DND-41 (cell line): ENCODE results near the gene ZBTB21.

Experiments
- ATAC-seq: fragments of 200-7000 bp; cut with Tn5 transposase; 3 replicates; pipeline ENCODE4 v1.9.1; 2021; ENCODE audit warnings: low read depth; ENCODE audit not compliant: insufficient read depth
- DNase-seq: peaks from one replicate; pipeline ENCODE4 v3.0.0-alpha.2; 2020
- H2AFZ ChIP-seq: 2 replicates; pipeline ENCODE4 v1.6.0; 2012; ENCODE audit warnings: low read depth, low read length
- H3K27ac ChIP-seq: 2 replicates; pipeline ENCODE4 v1.5.1; 2012; ENCODE audit warnings: low read length, inconsistent platforms
- H3K27me3 ChIP-seq: fragments of 200-600 bp; sonication (generic); 2 replicates; pipeline ENCODE4 v1.6.0; 2012; ENCODE audit warnings: low read length, mild to moderate bottlenecking, inconsistent platforms; ENCODE audit not compliant: insufficient read depth, poor library complexity
- H3K36me3 ChIP-seq: 2 replicates; pipeline ENCODE4 v1.5.1; 2012; ENCODE audit warnings: low read length, inconsistent platforms; ENCODE audit not compliant: insufficient read depth
- H3K4me1 ChIP-seq: 2 replicates; pipeline ENCODE4 v1.5.1; 2012; ENCODE audit warnings: mild to moderate bottlenecking, low read length; ENCODE audit not compliant: insufficient read depth
- H3K4me2 ChIP-seq: 2 replicates; pipeline ENCODE4 v1.6.0; 2012; ENCODE audit warnings: mild to moderate bottlenecking, moderate library complexity, low read length, inconsistent platforms; ENCODE audit not compliant: insufficient read depth
- H3K4me3 ChIP-seq, 2 experiments: fragments of 200-600 bp in 1 of 2; shearing (Covaris generic) in 1 of 2; 2 replicates each; pipeline ENCODE4 v1.5.1; 2012 to 2016; ENCODE audit warnings: inconsistent platforms in 2 of 2, low read length in 2 of 2, mild to moderate bottlenecking in 2 of 2, low read depth in 1 of 2, moderate library complexity in 1 of 2
- H3K79me2 ChIP-seq: 2 replicates; pipeline ENCODE4 v1.6.0; 2012; ENCODE audit warnings: low read length, inconsistent platforms; ENCODE audit not compliant: insufficient read depth
- H3K9ac ChIP-seq: 2 replicates; pipeline ENCODE4 v1.6.0; 2012; ENCODE audit warnings: low read depth, mild to moderate bottlenecking, inconsistent platforms, low read length, moderate library complexity
- H3K9me3 ChIP-seq: 2 replicates; pipeline ENCODE4 v1.5.1; 2012; ENCODE audit warnings: low read length, moderate library complexity, mild to moderate bottlenecking, inconsistent platforms; ENCODE audit not compliant: insufficient read depth, severe bottlenecking
- H4K20me1 ChIP-seq: 2 replicates; pipeline ENCODE4 v1.6.0; 2012; ENCODE audit warnings: low read length; ENCODE audit not compliant: insufficient read depth
- CTCF ChIP-seq: IDR thresholded peaks from 2 replicates; pipeline ENCODE4 v1.5.1; 2012; ENCODE audit warnings: borderline replicate concordance, low read length, moderate library complexity, mild to moderate bottlenecking; ENCODE audit not compliant: poor library complexity, severe bottlenecking; ENCODE audit errors: extremely low read depth
- EZH2 ChIP-seq: IDR thresholded peaks from 3 replicates; pipeline ENCODE4 v1.6.1; 2012; ENCODE audit warnings: borderline replicate concordance, low read depth, mild to moderate bottlenecking, moderate library complexity, low read length, inconsistent platforms; ENCODE audit not compliant: severe bottlenecking

Gene ZBTB21

GRCh38 chr21:42026082-42026435 is 15.9 kb upstream of the ZBTB21 start:
- no peak for ATAC-seq
- H3K4me1 ChIP-seq, result no peaks in the 10 kb centered on the region
- no peak overlapping the region for H3K9ac ChIP-seq
- TF ChIP-seq EZH2, result no peak
- TF ChIP-seq CTCF, result no peak
- DNase-seq, result no peak
- no peaks in the 10 kb centered on the region for H3K27me3 ChIP-seq
- no peak overlapping the region for H3K4me2 ChIP-seq
- no peaks in the 10 kb centered on the region for H3K36me3 ChIP-seq
- no peak overlapping the region for H3K4me3 ChIP-seq
- no peaks in the 10 kb centered on the region for H3K79me2 ChIP-seq
- H4K20me1 ChIP-seq, result no peaks in the 10 kb centered on the region; the same call in 1 of the 2 replicates
- no peaks in the 10 kb centered on the region for H3K9me3 ChIP-seq
- no peak overlapping the region for H2AFZ ChIP-seq
- H3K27ac ChIP-seq, result no peak overlapping the region

GRCh38 chr21:42025376-42026081 is 15.4 kb upstream of the ZBTB21 start:
- Histone ChIP-seq H3K4me3 (no peak overlapping the region), H3K27ac (no peak overlapping the region), H3K79me2 (no peaks in the 10 kb centered on the region), H3K9ac (no peak overlapping the region), H3K4me1 (no peaks in the 10 kb centered on the region), H3K4me2 (no peak overlapping the region), H3K36me3 (no peaks in the 10 kb centered on the region), H2AFZ (no peak overlapping the region), H3K27me3 (no peaks in the 10 kb centered on the region), H3K9me3 (no peaks in the 10 kb centered on the region), H4K20me1 (no peaks in the 10 kb centered on the region; the same call in 1 of the 2 replicates)
- no peak for TF ChIP-seq CTCF
- TF ChIP-seq EZH2, result no peak
- ATAC-seq (no peak), DNase-seq (no peak)

GRCh38 chr21:42022906-42023305 is 12.7 kb upstream of the ZBTB21 start:
- Histone ChIP-seq H3K9ac (no peak overlapping the region), H3K4me3 (no peak overlapping the region), H3K4me1 (no peaks in the 10 kb centered on the region), H3K9me3 (no peaks in the 10 kb centered on the region), H2AFZ (no peak overlapping the region), H4K20me1 (no peaks in the 10 kb centered on the region; the same call in 1 of the 2 replicates), H3K4me2 (no peak overlapping the region), H3K36me3 (no peaks in the 10 kb centered on the region), H3K27ac (no peak overlapping the region), H3K27me3 (no peaks in the 10 kb centered on the region), H3K79me2 (no peaks in the 10 kb centered on the region)
- no peak for ATAC-seq
- no peak for DNase-seq
- TF ChIP-seq CTCF, result no peak

- H3K4me1 ChIP-seq, result no peaks in the 10 kb centered on the region
- H3K79me2 ChIP-seq, result no peaks in the 10 kb centered on the region
- H3K4me3 ChIP-seq, result no peak overlapping the region
- no peak for ATAC-seq
- no peak overlapping the region for H3K9ac ChIP-seq
- H3K36me3 ChIP-seq, result no peaks in the 10 kb centered on the region
- no peak for DNase-seq
- H3K9me3 ChIP-seq, result no peaks in the 10 kb centered on the region
- H2AFZ ChIP-seq, result no peak overlapping the region
- H4K20me1 ChIP-seq, result no peaks in the 10 kb centered on the region; the same call in 1 of the 2 replicates
- no peak overlapping the region for H3K27ac ChIP-seq
- H3K27me3 ChIP-seq, result no peaks in the 10 kb centered on the region
- TF ChIP-seq CTCF (no peak), EZH2 (no peak)
- no peak overlapping the region for H3K4me2 ChIP-seq
Observed at GRCh38 chr21:42022091-42022430, 11.9 kb upstream of the ZBTB21 start.
